K562 (cell line): ENCODE results near the gene ABCC9. TPM values are rescaled to one million over a fixed set of nuclear protein-coding genes. Genes with fewer than 3 reads are reported as not detected.

Experiments used
- ATAC-seq: fragments of 200-7000 bp; cut with Tn5 transposase; 3 replicates; pipeline ENCODE4 v1.9.1; 2020; ENCODE audit warnings: moderate library complexity
- BruUV-seq: library from RNA; stranded (reverse); fragments of 400-500 nt; replicated peaks from 2 replicates; lab custom pipeline; 2021; lab: Mats Ljungman, UMichigan
- CTCF ChIA-PET: fragments of 300-600 bp; formaldehyde crosslinking; extraction: SDS; loops from one replicate; lab custom pipeline; 2021; ENCODE audit warnings: low intra/inter-chr PET ratio; lab: Yijun Ruan, JAX
- POLR2A ChIA-PET: fragments of 300-600, 350-650 bp; sonication (Branson Sonifier 250); formaldehyde crosslinking; extraction: SDS; loops from one replicate; lab custom pipeline; 2021; ENCODE audit warnings: antibody characterized with exemption, inconsistent platforms; lab: Yijun Ruan, JAX
- DNase-seq, 4 experiments: peaks; one replicate each; pipeline versions ENCODE4 v3.0.0 to v3.0.0-alpha.2; 2011 to 2018; ENCODE audit warnings: low spot score in 3 of 4, mixed read lengths in 3 of 4; ENCODE audit errors: extremely low read depth in 1 of 4
- FAIRE-seq: peaks from 2 replicates; lab custom pipeline; 2011; peaks lifted over from hg19 to GRCh38; lab: Jason Lieb, UNC
- H2AFZ ChIP-seq: 2 replicates; pipeline ENCODE4 v1.6.0; 2011; ENCODE audit warnings: low read depth, low read length, control low read depth, inconsistent platforms
- H3K27ac ChIP-seq: fragments of 200-600 bp; 3 replicates; pipeline ENCODE4 v1.8.0; 2011; ENCODE audit warnings: low read depth, mild to moderate bottlenecking, control low read depth, inconsistent platforms, low read length, moderate library complexity, mixed read lengths; ENCODE audit errors: extremely low read depth
- H3K27me3 ChIP-seq, 2 experiments: fragments of 300-600 bp in 1 of 2; 2 replicates in 1 of 2; 3 replicates in 1 of 2; pipeline versions ENCODE4 v1.6.0 to v1.8.0; 2011; ENCODE audit warnings: inconsistent platforms in 2 of 2, low read length in 2 of 2, mild to moderate bottlenecking in 1 of 2, mixed read lengths in 1 of 2, moderate library complexity in 1 of 2; ENCODE audit not compliant: control insufficient read depth in 2 of 2, insufficient read depth in 2 of 2
- H3K36me3 ChIP-seq: fragments of 300-600 bp; 3 replicates; pipeline ENCODE4 v1.8.0; 2011; ENCODE audit warnings: mild to moderate bottlenecking, low read length, inconsistent platforms; ENCODE audit not compliant: control insufficient read depth, insufficient read depth
- H3K4me1 ChIP-seq, 2 experiments: fragments of 200-600 bp in 1 of 2; replicated peaks in 1 of 2; 2 replicates in 1 of 2; 3 replicates in 1 of 2; pipeline versions ENCODE4 v1.5.1 to v1.8.0; 2011; ENCODE audit warnings: inconsistent platforms in 2 of 2, low read length in 2 of 2, mild to moderate bottlenecking in 1 of 2, mixed read lengths in 1 of 2, moderate library complexity in 1 of 2; ENCODE audit not compliant: control insufficient read depth in 2 of 2, insufficient read depth in 2 of 2
- H3K4me2 ChIP-seq: 2 replicates; pipeline ENCODE4 v1.6.1; 2011; ENCODE audit warnings: low read length, control low read depth, inconsistent platforms, mixed read lengths; ENCODE audit not compliant: insufficient read depth
- H3K4me3 ChIP-seq: fragments of 200-600 bp; sonication (generic), shearing (Covaris generic); 2 replicates; pipeline ENCODE4 v1.5.1; 2016; ENCODE audit warnings: control low read depth, inconsistent platforms
- H3K79me2 ChIP-seq: fragments of 200-600 bp; 3 replicates; pipeline ENCODE4 v1.8.0; 2011; ENCODE audit warnings: low read length, inconsistent platforms; ENCODE audit not compliant: control insufficient read depth, insufficient read depth
- H3K9ac ChIP-seq, 2 experiments: 2 replicates each; pipeline versions ENCODE4 v1.6.0 to v1.6.1; 2011; ENCODE audit warnings: low read depth in 2 of 2, low read length in 2 of 2, control low read depth in 1 of 2, inconsistent platforms in 1 of 2, mild to moderate bottlenecking in 1 of 2, mixed read lengths in 1 of 2; ENCODE audit not compliant: insufficient read depth in 1 of 2
- H3K9me1 ChIP-seq: one replicate; pipeline ENCODE4 v1.6.0; 2011; ENCODE audit warnings: inconsistent platforms, mild to moderate bottlenecking, low read length, moderate library complexity; ENCODE audit not compliant: control insufficient read depth, insufficient read depth
- H3K9me3 ChIP-seq: replicated peaks from 2 replicates; pipeline ENCODE4 v1.5.1; 2011; ENCODE audit warnings: low read depth, low read length, inconsistent platforms; ENCODE audit not compliant: control insufficient read depth, insufficient read depth
- H4K20me1 ChIP-seq: replicated peaks from 2 replicates; pipeline ENCODE4 v1.6.1; 2011; ENCODE audit warnings: low read length, inconsistent platforms, mixed read lengths; ENCODE audit not compliant: control insufficient read depth, insufficient read depth
- ATF4 ChIP-seq: fragments of 450-650 bp; formaldehyde crosslinking; IDR thresholded peaks from 2 replicates; pipeline ENCODE4 v1.4.0; 2022; ENCODE audit warnings: mild to moderate bottlenecking, moderate library complexity
- BCOR ChIP-seq: fragments of 450-650 bp; IDR thresholded peaks from 2 replicates; pipeline ENCODE4 v1.6.1; 2016
- CUX1 ChIP-seq: fragments of 200-800 bp; sonication (Bioruptor generic); IDR thresholded peaks from 2 replicates; pipeline ENCODE4 v1.6.1; 2016; ENCODE audit warnings: missing genetic modification characterization, missing compliant biosample characterization
- DACH1 ChIP-seq: fragments of 450-650 bp; IDR thresholded peaks from 2 replicates; pipeline ENCODE4 v1.6.1; 2018; ENCODE audit not compliant: partially characterized antibody
- EGR1 ChIP-seq: fragments of 450-650 bp; conservative IDR thresholded peaks from 2 replicates; pipeline ENCODE4 v1.6.1; 2017; ENCODE audit warnings: mild to moderate bottlenecking
- IFI16 ChIP-seq: fragments of 250-450 bp; sonication (Bioruptor Pico); IDR thresholded peaks from 2 replicates; pipeline ENCODE4 v2.1.2; 2022; ENCODE audit warnings: mild to moderate bottlenecking, inconsistent platforms
- PRPF4 ChIP-seq: fragments of 200-400 bp; formaldehyde crosslinking; IDR thresholded peaks from one replicate; pipeline ENCODE4 v1.6.1; 2017; ENCODE audit warnings: low read length, low read depth, mild to moderate bottlenecking; ENCODE audit not compliant: insufficient read depth, poor library complexity, severe bottlenecking
- RBM25 ChIP-seq: fragments of 200-400 bp; formaldehyde crosslinking; IDR thresholded peaks from 2 replicates; pipeline ENCODE4 v1.6.1; 2018; ENCODE audit warnings: low read length, low read depth, moderate library complexity; ENCODE audit not compliant: severe bottlenecking
- RHOXF2B ChIP-seq: fragments of 250-450 bp; sonication (Bioruptor Pico); conservative IDR thresholded peaks from 2 replicates; pipeline ENCODE4 v1.5.1; 2021
- SMARCA4 ChIP-seq: fragments of 450-650 bp; IDR thresholded peaks from 2 replicates; pipeline ENCODE4 v1.6.1; 2016
- TRIM28 ChIP-seq: fragments of 450-650 bp; IDR thresholded peaks from 2 replicates; pipeline ENCODE4 v1.6.1; 2017
- TSC22D4 ChIP-seq: fragments of 450-650 bp; IDR thresholded peaks from 2 replicates; pipeline ENCODE4 v1.6.1; 2016; ENCODE audit warnings: missing genetic modification characterization, missing biosample characterization, control low read depth
- ZFX ChIP-seq: sonication (generic); formaldehyde crosslinking; IDR thresholded peaks from 2 replicates; pipeline ENCODE4 v1.8.0; 2022; ENCODE audit warnings: mild to moderate bottlenecking, missing genetic modification reagents, moderate library complexity
- ZNF583 ChIP-seq: fragments of 250-450 bp; sonication (Bioruptor Pico); IDR thresholded peaks from 2 replicates; pipeline ENCODE4 v1.4.0; 2020
- WGBS: fragments of 100-300 bp; shearing (Covaris generic); methylation state at CpG from one replicate; pipeline ENCODE4 v1.1.6; 2016; ENCODE audit warnings: low coverage, mixed read lengths; ENCODE audit not compliant: insufficient coverage; ENCODE audit errors: missing lambda C conversion rate; 5-methylcytosine and 5-hydroxymethylcytosine counted together
- in situ Hi-C: fragments of 300-500 bp; cut with MboI; formaldehyde crosslinking; loops from 4 replicates; pipeline ENCODE4 v1.15.0; 2018; ENCODE audit warnings: inconsistent platforms, mixed read lengths
- intact Hi-C: fragments of 100-400 bp; cut with micrococcal nuclease; formaldehyde crosslinking; loops from 2 replicates; pipeline ENCODE4 v1.14.2; 2022
- polyA plus RNA-seq, 8 experiments: library from polyadenylated mRNA; depleted of rRNA in 4 of 8; stranded (reverse) in 5 of 8; unstranded in 3 of 8; fragments of >200 nt; fragmentation: Nextera tagmentation in 2 of 8; fragmentation: Illumina TruSeq in 1 of 8; extraction: Ambion mirVana in 2 of 8; extraction: Trizol in 1 of 8; gene quantifications; 2 replicates each; pipeline versions ENCODE4 v1.2.1 to v1.2.3, GENCODE V29; 2011 to 2014; ENCODE audit warnings: inconsistent platforms in 1 of 8, missing spikeins in 1 of 8
- total RNA-seq, 7 experiments: library from RNA; depleted of rRNA in 6 of 7; stranded (reverse); fragments of >200 nt in 6 of 7; fragmentation: Illumina TruSeq in 2 of 7; extraction: Trizol in 2 of 7; gene quantifications; 2 replicates each; pipeline versions ENCODE4 v1.2.1 to v1.2.3, GENCODE V29; 2011 to 2021; ENCODE audit warnings: low replicate concordance in 1 of 7

The ABCC9 gene
- total and polyA plus RNA-seq, 9 of the 15 experiments (the other 6 are each of a cell fraction or from before 2014, with no cell fraction given): 0.05 to 0.40 (median 0.18) TPM

DNA sequence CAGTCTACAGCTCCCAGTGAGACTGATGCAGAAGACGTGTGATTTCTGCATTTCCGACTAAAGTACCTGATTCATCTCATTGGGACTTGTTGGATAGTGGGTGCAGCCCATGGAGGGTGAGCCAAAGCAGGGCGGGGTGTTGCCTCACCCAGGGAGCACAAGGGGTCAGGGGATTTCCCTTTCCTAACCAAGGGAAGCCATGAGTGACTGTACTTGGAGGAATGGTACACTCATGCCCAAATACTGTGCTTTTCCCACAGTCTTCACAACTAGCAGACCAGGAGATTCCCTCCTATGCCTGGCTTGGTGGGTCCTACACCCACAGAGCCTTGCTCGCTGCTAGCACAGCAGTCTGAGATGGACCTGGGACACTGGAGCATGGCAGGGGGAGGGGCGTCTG is 21.0 kb upstream of the ABCC9 start (continued):
- TF ChIP-seq CUX1 (no peak), TSC22D4 (tag) (no peak), ZFX (CRISPR knock-in tag) (no peak), EGR1 (no peak), IFI16 (no peak), DACH1 (no peak)

- Histone ChIP-seq H3K27ac (no peak overlapping the region), H4K20me1 (no peaks in the 10 kb centered on the region), H3K4me2 (no peak overlapping the region), H3K27me3 (no peaks in the 10 kb centered on the region), H3K9ac (no peak overlapping the region), H3K9me3 (no peaks in the 10 kb centered on the region), H3K79me2 (no peaks in the 10 kb centered on the region), H3K36me3 (no peaks in the 10 kb centered on the region), H2AFZ (no peak overlapping the region), H3K9me1 (no peaks in the 10 kb centered on the region), H3K4me3 (no peak overlapping the region), H3K4me1 (no peaks in the 10 kb centered on the region)
- CTCF ChIA-PET: no interaction called here
- no peak for DNase-seq
- no peak for FAIRE-seq
- 0% methylated on average over 1 of the region's 1 CpG for WGBS
- TF ChIP-seq ATF4 (CRISPR knock-in tag) (no peak), RHOXF2B (CRISPR knock-in tag) (no peak), SMARCA4 (no peak), RBM25 (peak; percentile 75), TRIM28 (peak; percentile 62; the same call in 1 of the 2 replicates), PRPF4 (no peak), BCOR (peak; percentile 57; the same call in 1 of the 2 replicates), ZNF583 (CRISPR knock-in tag) (no peak)
- intact Hi-C loops: no loop called here
- POLR2A ChIA-PET: no interaction called here
- BruUV-seq: no TSS peak
- ATAC-seq: no peak
- in situ Hi-C loops: no loop called here
Measured at GRCh38 chr12:21950649-21951048, 9.4 kb upstream of the ABCC9 start.
